ENCODE data around the gene CFAP100. TPM values are rescaled to one million over a fixed set of nuclear protein-coding genes. Genes with fewer than 3 reads are reported as not detected.

CFAP100 gene
- total and polyA plus RNA-seq, 2 of the 4 experiments (the other 2 are of a cell fraction), result not detected

DNA sequence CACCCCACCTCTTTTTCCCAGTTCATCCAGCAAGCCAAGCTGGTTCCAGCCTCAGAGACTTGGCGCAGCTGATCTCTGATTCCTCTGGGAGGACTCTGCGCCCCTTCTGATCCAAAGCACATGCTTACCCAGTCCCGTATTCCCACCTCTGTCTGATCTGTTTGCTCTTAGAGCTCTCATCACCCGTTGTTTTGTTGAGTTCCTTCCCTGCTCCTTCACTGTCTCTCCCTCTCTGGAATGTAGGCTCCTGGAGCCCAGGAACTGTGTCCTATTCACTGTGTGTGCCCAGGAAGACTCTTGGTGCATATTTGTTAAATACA, 82.3 kb downstream of the CFAP100 start:
- no TSS peak for BruUV-seq (replicated peaks)
- Histone ChIP-seq H2BK5ac (ENCODE audit: low read depth, low read length, poor library complexity, severe bottlenecking) (no peak overlapping the region), H3K4me2 (ENCODE audit: low read depth, low read length) (no peak overlapping the region), H2BK15ac (ENCODE audit: low read depth, low read length) (no peak overlapping the region), H3K4ac (ENCODE audit: low read depth, low read length) (no peak overlapping the region), H3K9me3 (ENCODE audit: control insufficient read depth, insufficient read depth, low read length) (no peaks in the 10 kb centered on the region), H3K9me1 (ENCODE audit: insufficient read depth, low read length) (peaks cover 25% of the 10 kb centered on the region), H3K23ac (ENCODE audit: low read depth, low read length) (no peak overlapping the region), H3K18ac (ENCODE audit: low read depth, low read length) (no peak overlapping the region), H4K5ac (ENCODE audit: low read depth, low read length) (no peak overlapping the region), H2AFZ (replicated peaks; ENCODE audit: low read length, poor library complexity) (peak overlapping the region; percentile 60), H4K20me1 (ENCODE audit: insufficient read depth, low read length) (peaks cover 28% of the 10 kb centered on the region), H4K8ac (ENCODE audit: low read depth in 2 of 2, low read length in 2 of 2) (no peak overlapping the region; a peak in 1 of 4 replicates), H3K27ac (ENCODE audit: insufficient read depth, low read length) (no peak overlapping the region), H3K14ac (replicated peaks; ENCODE audit: low read depth, low read length) (no peak overlapping the region), H3K4me1 (ENCODE audit: control insufficient read depth, insufficient read depth, low read length) (peaks cover 16% of the 10 kb centered on the region), H3K56ac (ENCODE audit: extremely low read depth, insufficient read depth, low read length) (no peak overlapping the region), H3K27me3 (ENCODE audit: control insufficient read depth, insufficient read depth, low read length) (no peaks in the 10 kb centered on the region; the same call in 1 of the 2 replicates), H2AK5ac (ENCODE audit: low read depth, low read length) (no peak overlapping the region), H3K79me1 (ENCODE audit: low read depth in 1 of 2, low read length in 2 of 2) (peaks cover 21 to 33% of the 10 kb centered on the region in 2 experiments), H2BK120ac (ENCODE audit: low read depth, low read length) (no peak overlapping the region), H2AK9ac (replicated peaks; ENCODE audit: low read depth, low read length, poor library complexity) (no peak overlapping the region), H3K36me3 (ENCODE audit: control insufficient read depth, insufficient read depth, low read length) (peaks cover 2% of the 10 kb centered on the region; the same call in 1 of the 2 replicates), H2BK20ac (ENCODE audit: low read depth, low read length) (no peak overlapping the region), H4K91ac (ENCODE audit: insufficient read depth, low read depth, low read length) (no peak overlapping the region), H3K4me3 (ENCODE audit: insufficient read depth, low read depth, low read length) (no peak overlapping the region), H3K9ac (ENCODE audit: low read depth, low read length) (no peak overlapping the region)
- POLR2A ChIA-PET (ENCODE audit: unreplicated experiment), result interaction anchor here (0.6 kb wide), 1 partner anchor 212 kb away, joined by 3 read pairs; no protein-coding TSS in a partner anchor
- TF ChIP-seq, protein P1, sequence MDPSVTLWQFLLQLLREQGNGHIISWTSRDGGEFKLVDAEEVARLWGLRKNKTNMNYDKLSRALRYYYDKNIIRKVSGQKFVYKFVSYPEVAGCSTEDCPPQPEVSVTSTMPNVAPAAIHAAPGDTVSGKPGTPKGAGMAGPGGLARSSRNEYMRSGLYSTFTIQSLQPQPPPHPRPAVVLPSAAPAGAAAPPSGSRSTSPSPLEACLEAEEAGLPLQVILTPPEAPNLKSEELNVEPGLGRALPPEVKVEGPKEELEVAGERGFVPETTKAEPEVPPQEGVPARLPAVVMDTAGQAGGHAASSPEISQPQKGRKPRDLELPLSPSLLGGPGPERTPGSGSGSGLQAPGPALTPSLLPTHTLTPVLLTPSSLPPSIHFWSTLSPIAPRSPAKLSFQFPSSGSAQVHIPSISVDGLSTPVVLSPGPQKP (IDR thresholded peaks at IDR 0.05; ENCODE audit: borderline replicate concordance, low read depth, low read length), result no peak
- TF ChIP-seq, protein P2, sequence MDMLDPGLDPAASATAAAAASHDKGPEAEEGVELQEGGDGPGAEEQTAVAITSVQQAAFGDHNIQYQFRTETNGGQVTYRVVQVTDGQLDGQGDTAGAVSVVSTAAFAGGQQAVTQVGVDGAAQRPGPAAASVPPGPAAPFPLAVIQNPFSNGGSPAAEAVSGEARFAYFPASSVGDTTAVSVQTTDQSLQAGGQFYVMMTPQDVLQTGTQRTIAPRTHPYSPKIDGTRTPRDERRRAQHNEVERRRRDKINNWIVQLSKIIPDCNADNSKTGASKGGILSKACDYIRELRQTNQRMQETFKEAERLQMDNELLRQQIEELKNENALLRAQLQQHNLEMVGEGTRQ (IDR thresholded peaks at IDR 0.05; ENCODE audit: low read depth, low read length), result no peak
- no peak for TF ChIP-seq RAD21 (IDR thresholded peaks at IDR 0.05; ENCODE audit: low read length)
- TF ChIP-seq NFE2L2 (IDR thresholded peaks at IDR 0.05; ENCODE audit: low read depth, low read length), result no peak
- TF ChIP-seq SMC3 (IDR thresholded peaks at IDR 0.05; ENCODE audit: low read depth, low read length), result no peak
- in situ Hi-C loops (cut with MboI; ENCODE audit: low sequenced_read_pairs) (no loop called here), intact Hi-C loops (cut with micrococcal nuclease) (loop anchor here (5.0 to 10.0 kb wide), 2 partner anchors 220 to 342 kb away; no protein-coding TSS in a partner anchor), dilution Hi-C loops (cut with HindIII; ENCODE audit: low sequenced_read_pairs, unreplicated experiment) (no loop called here)
- 80% methylated on average over 2 of the region's 4 CpGs; no CpG with 5 or more reads in 1 of the 2 experiments for WGBS, 2 experiments (ENCODE audit: extremely low coverage in 2 of 2, insufficient read length in 1 of 2)
- no peak for ATAC-seq (ENCODE audit: low read depth)
- CTCF ChIA-PET, result no interaction called here
- DNase-seq, result no peak
